Uterus (tissue), 4 donors: Measurements from ENCODE around the gene TMEM115. TPM values are rescaled to one million over a fixed set of nuclear protein-coding genes. Genes with fewer than 3 reads are reported as not detected.

Experiments used
- DNase-seq, 2 donors: peaks; one replicate each; pipeline ENCODE4 v3.0.0-alpha.2; 2019 to 2020
- H3K27ac ChIP-seq, 2 donors: fragments of 200-600 bp; sonication (generic); 1 replicate in 1 of 2; 2 replicates in 1 of 2; pipeline ENCODE4 v1.5.1; 2016 to 2018
- H3K27me3 ChIP-seq, 2 donors: fragments of 200-600 bp; sonication (generic); one replicate each; pipeline ENCODE4 v1.5.1; 2018 to 2019; ENCODE audit warnings: control low read depth in 1 of 2
- H3K36me3 ChIP-seq, 2 donors: fragments of 200-600 bp; sonication (generic); one replicate each; pipeline ENCODE4 v1.5.1; 2019; ENCODE audit warnings: control low read depth in 1 of 2
- H3K4me1 ChIP-seq, 2 donors: fragments of 200-600 bp; sonication (generic); one replicate each; pipeline ENCODE4 v1.5.1; 2018 to 2019; ENCODE audit warnings: control low read depth in 1 of 2
- H3K4me3 ChIP-seq, 2 donors: fragments of 200-600 bp; sonication (generic); 1 replicate in 1 of 2; 2 replicates in 1 of 2; pipeline ENCODE4 v1.5.1; 2018 to 2019; ENCODE audit warnings: mild to moderate bottlenecking in 1 of 2
- H3K9me3 ChIP-seq, 2 donors: fragments of 200-600 bp; sonication (generic); one replicate each; pipeline ENCODE4 v1.5.1; 2019; ENCODE audit warnings: control low read depth in 1 of 2
- CTCF ChIP-seq, 4 experiments: fragments of 200-600 bp in 2 of 4; fragments of 450-650 bp in 2 of 4; sonication (generic) in 2 of 4; IDR thresholded peaks; one replicate each; pipeline ENCODE4 v1.5.1; 2016 to 2019; ENCODE audit warnings: antibody characterized with exemption in 4 of 4, mild to moderate bottlenecking in 2 of 4, moderate library complexity in 1 of 4
- POLR2A ChIP-seq, 2 donors: fragments of 450-650 bp; IDR thresholded peaks; one replicate each; pipeline ENCODE4 v1.6.1; 2016; ENCODE audit warnings: antibody characterized with exemption in 2 of 2, mild to moderate bottlenecking in 1 of 2, moderate library complexity in 1 of 2
- intact Hi-C: fragments of 100-400 bp; cut with DNase I; formaldehyde crosslinking; loops from one replicate; pipeline ENCODE4 v1.15.1; 2023; ENCODE audit warnings: low total_unique reads
- total RNA-seq, 4 donors: library from RNA; depleted of rRNA in 3 of 4; stranded (reverse); fragments of >200 nt in 3 of 4; gene quantifications; one replicate each; pipeline versions ENCODE4 v1.1.0 to v1.2.4, GENCODE V29; 2014 to 2023
- donor health status: DM: yes; HTN: yes; CAD: no.

TMEM115 gene
- total RNA-seq, 4 donors from 2014 or later: 24.1 to 61.7 (median 37.0) TPM

GRCh38 chr3:50382722-50383121 lies 23.4 kb upstream of the TMEM115 start:
- DNase-seq: no peak
- intact Hi-C loops: no loop called here
- no peak for TF ChIP-seq CTCF (IDR thresholded peaks at IDR 0.05)
- TF ChIP-seq POLR2A (IDR thresholded peaks at IDR 0.05): no peak
- Histone ChIP-seq H3K27ac (no peak overlapping the region), H3K36me3 (no peaks in the 10 kb centered on the region), H3K4me3 (no peak overlapping the region), H3K27me3 (no peaks in the 10 kb centered on the region), H3K4me1 (no peaks in the 10 kb centered on the region), H3K9me3 (no peaks in the 10 kb centered on the region)

GRCh38 chr3:50381383-50381782 lies 22.1 kb upstream of the TMEM115 start:
- DNase-seq: no peak
- no peaks in the 10 kb centered on the region for H3K4me1 ChIP-seq
- no peak for TF ChIP-seq POLR2A (IDR thresholded peaks at IDR 0.05)
- no peak for TF ChIP-seq CTCF (IDR thresholded peaks at IDR 0.05)
- no peaks in the 10 kb centered on the region for H3K36me3 ChIP-seq
- no peak overlapping the region for H3K27ac ChIP-seq
- no peaks in the 10 kb centered on the region for H3K27me3 ChIP-seq
- intact Hi-C loops: no loop called here
- H3K4me3 ChIP-seq: no peak overlapping the region
- H3K9me3 ChIP-seq: no peaks in the 10 kb centered on the region

- intact Hi-C loops: no loop called here
- no peaks in the 10 kb centered on the region for H3K27me3 ChIP-seq
- no peak overlapping the region for H3K27ac ChIP-seq
- H3K4me3 ChIP-seq: no peak overlapping the region
- H3K9me3 ChIP-seq: no peaks in the 10 kb centered on the region
- no peak for DNase-seq
- TF ChIP-seq POLR2A (IDR thresholded peaks at IDR 0.05): no peak
- no peak for TF ChIP-seq CTCF (IDR thresholded peaks at IDR 0.05)
- no peaks in the 10 kb centered on the region for H3K36me3 ChIP-seq
- H3K4me1 ChIP-seq: no peaks in the 10 kb centered on the region
Observed at GRCh38 chr3:50380405-50381085, 21.2 kb upstream of the TMEM115 start.

GRCh38 chr3:50378757-50379156 lies 19.4 kb upstream of the TMEM115 start:
- DNase-seq: no peak
- Histone ChIP-seq H3K27ac (no peak overlapping the region), H3K4me1 (no peaks in the 10 kb centered on the region), H3K4me3 (no peak overlapping the region), H3K9me3 (no peaks in the 10 kb centered on the region), H3K36me3 (no peaks in the 10 kb centered on the region), H3K27me3 (no peaks in the 10 kb centered on the region)
- intact Hi-C loops: loop anchor here (10.0 kb wide), 1 partner anchor 166 kb away; no protein-coding TSS in a partner anchor
- TF ChIP-seq POLR2A (IDR thresholded peaks at IDR 0.05) (no peak), CTCF (IDR thresholded peaks at IDR 0.05) (no peak)

- Histone ChIP-seq H3K27me3 (no peaks in the 10 kb centered on the region), H3K36me3 (no peaks in the 10 kb centered on the region), H3K4me1 (no peaks in the 10 kb centered on the region), H3K9me3 (no peaks in the 10 kb centered on the region), H3K4me3 (no peak overlapping the region), H3K27ac (no peak overlapping the region)
- intact Hi-C loops: loop anchor here (10.0 kb wide), 1 partner anchor 167 kb away; no protein-coding TSS in a partner anchor
- no peak for DNase-seq
- TF ChIP-seq CTCF (IDR thresholded peaks at IDR 0.05) (no peak), POLR2A (IDR thresholded peaks at IDR 0.05) (no peak)
Observed at GRCh38 chr3:50378024-50378423, 18.7 kb upstream of the TMEM115 start.
